Common myeloid progenitor, CD34-positive (primary cell): ENCODE results near the gene UTP4. TPM values are rescaled to one million over a fixed set of nuclear protein-coding genes. Genes with fewer than 3 reads are reported as not detected.

Source experiments
- CTCF ChIA-PET: fragments of 350-600 bp; sonication (Branson Sonifier 250); formaldehyde crosslinking; loops from one replicate; lab custom pipeline; 2021; ENCODE audit warnings: antibody characterized with exemption; lab: Charles Lee
- POLR2A ChIA-PET: fragments of 350-600 bp; sonication (Branson Sonifier 250); formaldehyde crosslinking; loops from one replicate; lab custom pipeline; 2021; ENCODE audit warnings: antibody characterized with exemption; lab: Charles Lee
- DNase-seq, 3 donors: peaks; one replicate each; pipeline versions ENCODE4 v3.0.0 to v3.0.0-alpha.2; 2013
- H3K27ac ChIP-seq, 2 experiments: 1 replicate in 1 of 2; 2 replicates in 1 of 2; pipeline ENCODE4 v1.7.0; 2013; ENCODE audit warnings: inconsistent platforms in 2 of 2, low read length in 2 of 2, mild to moderate bottlenecking in 2 of 2, low read depth in 1 of 2, moderate library complexity in 1 of 2; ENCODE audit not compliant: severe bottlenecking in 2 of 2, insufficient read depth in 1 of 2, poor library complexity in 1 of 2
- H3K27me3 ChIP-seq, 5 experiments: replicated peaks in 2 of 5; 1 replicate in 3 of 5; 2 replicates in 2 of 5; pipeline versions ENCODE4 v1.6.1 to v1.7.0; 2013; ENCODE audit warnings: low read length in 4 of 5, mild to moderate bottlenecking in 2 of 5, moderate library complexity in 2 of 5, inconsistent platforms in 1 of 5; ENCODE audit not compliant: insufficient read depth in 5 of 5, control insufficient read depth in 4 of 5
- H3K36me3 ChIP-seq, 4 experiments: 1 replicate in 2 of 4; 2 replicates in 2 of 4; pipeline versions ENCODE4 v1.6.1 to v1.7.0; 2013; ENCODE audit warnings: low read length in 3 of 4, control low read depth in 1 of 4, mild to moderate bottlenecking in 1 of 4; ENCODE audit not compliant: control insufficient read depth in 4 of 4, insufficient read depth in 4 of 4
- H3K4me1 ChIP-seq, 4 experiments: 1 replicate in 3 of 4; 2 replicates in 1 of 4; pipeline versions ENCODE4 v1.6.1 to v1.7.1; 2013; ENCODE audit warnings: low read length in 3 of 4, mild to moderate bottlenecking in 3 of 4, control low read depth in 1 of 4, inconsistent platforms in 1 of 4, moderate library complexity in 1 of 4; ENCODE audit not compliant: control insufficient read depth in 4 of 4, insufficient read depth in 4 of 4; ENCODE audit errors: control extremely low read depth in 1 of 4
- H3K4me3 ChIP-seq, 7 experiments: 1 replicate in 4 of 7; 2 replicates in 3 of 7; pipeline versions ENCODE4 v1.5.1 to v1.7.0; 2013; ENCODE audit warnings: mild to moderate bottlenecking in 7 of 7, low read length in 6 of 7, moderate library complexity in 6 of 7, inconsistent platforms in 2 of 7, low read depth in 2 of 7, control low read depth in 1 of 7; ENCODE audit not compliant: insufficient read depth in 4 of 7, control insufficient read depth in 1 of 7; ENCODE audit errors: extremely low read depth in 1 of 7
- H3K9me3 ChIP-seq, 5 experiments: 1 replicate in 4 of 5; 2 replicates in 1 of 5; pipeline versions ENCODE4 v1.6.1 to v1.7.1; 2013; ENCODE audit warnings: low read length in 4 of 5, mild to moderate bottlenecking in 2 of 5, inconsistent platforms in 1 of 5, low read depth in 1 of 5, moderate library complexity in 1 of 5; ENCODE audit not compliant: control insufficient read depth in 4 of 5, insufficient read depth in 2 of 5; ENCODE audit errors: control extremely low read depth in 1 of 5
- WGBS: methylation state at CpG from one replicate; pipeline ENCODE4 v1.1.5; 2013; ENCODE audit not compliant: insufficient coverage; 5-methylcytosine and 5-hydroxymethylcytosine counted together
- polyA plus RNA-seq: library from polyadenylated mRNA; unstranded; fragments of 120-200 nt; gene quantifications from one replicate; pipeline ENCODE4 v1.2.1, GENCODE V29; 2013

Gene UTP4
- 30.5 TPM for polyA plus RNA-seq

- CTCF ChIA-PET = interaction anchor here (0.6 to 1.7 kb wide), 4 partner anchors 8 to 289 kb away, joined by 3 to 9 read pairs (median 4); no protein-coding TSS in a partner anchor
- peaks cover 5 to 29% (median 14%) of the 10 kb centered on the region in 4 experiments for H3K4me1 ChIP-seq
- WGBS = under 1% methylated on average over 21 of the region's 78 CpGs
- POLR2A ChIA-PET = interaction anchor here (0.6 kb wide), 1 partner anchor 9 kb away, joined by 3 read pairs; no protein-coding TSS in a partner anchor
- H3K36me3 ChIP-seq = peaks cover 8 to 39% (median 13%) of the 10 kb centered on the region in 4 experiments
- peak; percentile 86 to 93 (median 89) for DNase-seq
- H3K4me3 ChIP-seq = peak within 1 kb of the TSS; percentile 91 to 99 (median 97)
- no peaks in the 10 kb centered on the region for H3K27me3 ChIP-seq
- H3K27ac ChIP-seq = peak within 1 kb of the TSS; percentile 66 to 93
- H3K9me3 ChIP-seq = no peaks in the 10 kb centered on the region
Observed at GRCh38 chr16:69132424-69133252, at the start of gene UTP4, which contains the start of gene CHTF8. Gene UTP4, plus strand, starts transcription at chr16:69132649. Its CDS starts 811 bp downstream, at chr16:69133460. Gene CHTF8, minus strand, starts transcription at chr16:69132588. Its CDS starts 11,130 bp downstream, at chr16:69121458.

GRCh38 chr16:69083306-69083941 is 49.0 kb upstream of the UTP4 start:
- Histone ChIP-seq H3K4me1 (peaks cover 0 to 11% (median 9%) of the 10 kb centered on the region in 4 experiments), H3K36me3 (peaks cover 0 to 4% (median 0%) of the 10 kb centered on the region in 4 experiments), H3K27me3 (no peaks in the 10 kb centered on the region), H3K9me3 (no peaks in the 10 kb centered on the region), H3K27ac (no peak overlapping the region), H3K4me3 (no peak overlapping the region)
- ChIA-PET POLR2A (no interaction called here), CTCF (interaction anchor here (1.0 to 2.6 kb wide), 4 partner anchors 11 to 40 kb away, joined by 3 to 13 read pairs (median 3); partner anchors contain the start of gene HAS3)
- WGBS = 98% methylated on average over 11 of the region's 16 CpGs
- no peak for DNase-seq

- 95% methylated on average over 2 of the region's 2 CpGs for WGBS
- ChIA-PET CTCF (interaction anchor here (1.3 to 2.6 kb wide), 2 partner anchors 13 to 40 kb away, joined by 3 to 13 read pairs; no protein-coding TSS in a partner anchor), POLR2A (no interaction called here)
- Histone ChIP-seq H3K4me3 (no peak overlapping the region), H3K9me3 (no peaks in the 10 kb centered on the region), H3K27ac (no peak overlapping the region), H3K27me3 (no peaks in the 10 kb centered on the region), H3K36me3 (peaks cover 0 to 4% (median 0%) of the 10 kb centered on the region in 4 experiments), H3K4me1 (peaks cover 0 to 19% (median 14%) of the 10 kb centered on the region in 4 experiments)
- no peak for DNase-seq
Observed at GRCh38 chr16:69084289-69084688, 48.2 kb upstream of the UTP4 start.

- WGBS = 94% methylated on average over 4 of the region's 5 CpGs
- ChIA-PET POLR2A (no interaction called here), CTCF (interaction anchor here (0.9 to 2.6 kb wide), 3 partner anchors 11 to 39 kb away, joined by 3 to 13 read pairs (median 3); no protein-coding TSS in a partner anchor)
- no peak overlapping the region for H3K27ac ChIP-seq
- no peaks in the 10 kb centered on the region for H3K27me3 ChIP-seq
- peaks cover 0 to 4% (median 0%) of the 10 kb centered on the region in 4 experiments for H3K36me3 ChIP-seq
- no peak for DNase-seq
- no peak overlapping the region for H3K4me3 ChIP-seq
- H3K4me1 ChIP-seq = peaks cover 0 to 27% (median 19%) of the 10 kb centered on the region in 4 experiments
- H3K9me3 ChIP-seq = no peaks in the 10 kb centered on the region
Observed at GRCh38 chr16:69085032-69085695, 47.3 kb upstream of the UTP4 start.

GRCh38 chr16:69087161-69087581 is 45.3 kb upstream of the UTP4 start:
- CTCF ChIA-PET = no interaction called here
- Histone ChIP-seq H3K36me3 (peaks cover 0 to 4% (median 0%) of the 10 kb centered on the region in 4 experiments), H3K4me1 (peaks cover 0 to 27% (median 19%) of the 10 kb centered on the region in 4 experiments), H3K27me3 (no peaks in the 10 kb centered on the region), H3K4me3 (peak overlapping the region in 1 of 7 experiments; percentile 55), H3K9me3 (no peaks in the 10 kb centered on the region), H3K27ac (peak overlapping the region in 1 of 2 experiments; percentile 52)
- WGBS = 0% methylated on average over 2 of the region's 3 CpGs
- peak in 2 of 3 donors; percentile 30 to 39 for DNase-seq
- POLR2A ChIA-PET = no interaction called here

GRCh38 chr16:69088684-69089083 is 43.8 kb upstream of the UTP4 start:
- POLR2A ChIA-PET = no interaction called here
- Histone ChIP-seq H3K27ac (no peak overlapping the region), H3K4me3 (no peak overlapping the region), H3K9me3 (no peaks in the 10 kb centered on the region), H3K27me3 (no peaks in the 10 kb centered on the region), H3K4me1 (peaks cover 0 to 27% (median 19%) of the 10 kb centered on the region in 4 experiments), H3K36me3 (peaks cover 0 to 4% (median 0%) of the 10 kb centered on the region in 4 experiments)
- no peak for DNase-seq
- 84% methylated on average over 4 of the region's 4 CpGs for WGBS
- CTCF ChIA-PET = no interaction called here
